ENCODE data around the gene NPDC1.
A peak's percentile ranks its signal among the peaks of the same experiment; 100 is the strongest.

Gene NPDC1, protein sequence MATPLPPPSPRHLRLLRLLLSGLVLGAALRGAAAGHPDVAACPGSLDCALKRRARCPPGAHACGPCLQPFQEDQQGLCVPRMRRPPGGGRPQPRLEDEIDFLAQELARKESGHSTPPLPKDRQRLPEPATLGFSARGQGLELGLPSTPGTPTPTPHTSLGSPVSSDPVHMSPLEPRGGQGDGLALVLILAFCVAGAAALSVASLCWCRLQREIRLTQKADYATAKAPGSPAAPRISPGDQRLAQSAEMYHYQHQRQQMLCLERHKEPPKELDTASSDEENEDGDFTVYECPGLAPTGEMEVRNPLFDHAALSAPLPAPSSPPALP

GRCh38 chr9:137046088-137046787 is at the start of gene NPDC1:
Gene NPDC1, minus strand, starts transcription at chr9:137046177. Its CDS starts 188 bp downstream, at chr9:137045989.
- peak; percentile 66 to 76 for DNase-seq (ENCODE audit: low read depth in 2 of 2)

DNA sequence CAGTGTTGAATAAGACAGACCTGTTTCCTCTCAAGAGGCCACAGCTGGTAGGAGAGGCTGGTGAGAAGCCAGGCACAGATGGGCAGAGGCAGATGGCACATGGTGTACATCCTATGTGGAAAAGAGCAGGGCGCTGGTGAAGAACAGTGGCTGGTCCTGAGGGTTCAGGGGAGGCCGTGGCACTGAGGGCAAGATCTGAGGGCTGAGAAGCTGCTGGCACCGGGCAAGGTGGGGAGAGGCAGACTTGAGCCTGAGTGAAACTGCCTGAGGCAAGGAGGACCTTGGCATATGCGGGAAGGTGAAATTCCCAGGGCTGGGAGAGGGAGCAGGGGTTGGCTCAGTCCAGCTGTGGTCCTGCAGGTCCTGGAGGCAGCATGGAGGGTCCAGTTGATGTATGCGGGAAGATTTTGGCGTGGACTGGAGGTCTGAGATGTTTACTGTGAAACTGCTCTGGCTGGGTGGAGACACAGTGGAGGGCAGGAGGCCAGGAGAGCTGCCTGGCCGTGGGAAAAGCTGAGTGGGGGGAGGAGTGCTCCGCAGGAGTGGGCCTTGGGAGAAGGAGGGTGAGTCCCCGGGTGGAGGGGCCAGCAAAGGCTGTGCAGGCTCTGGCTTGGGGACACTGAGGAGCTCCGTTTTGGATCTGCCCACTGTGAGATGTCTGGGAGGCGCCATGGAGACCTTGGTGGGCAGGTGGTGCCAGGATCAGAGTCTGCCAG is 43.4 kb upstream of the NPDC1 start:
- DNase-seq (ENCODE audit: low read depth in 2 of 2) = no peak

- no peak for DNase-seq (ENCODE audit: low read depth in 2 of 2)
Observed at GRCh38 chr9:137088121-137088520, 42.1 kb upstream of the NPDC1 start.

DNA sequence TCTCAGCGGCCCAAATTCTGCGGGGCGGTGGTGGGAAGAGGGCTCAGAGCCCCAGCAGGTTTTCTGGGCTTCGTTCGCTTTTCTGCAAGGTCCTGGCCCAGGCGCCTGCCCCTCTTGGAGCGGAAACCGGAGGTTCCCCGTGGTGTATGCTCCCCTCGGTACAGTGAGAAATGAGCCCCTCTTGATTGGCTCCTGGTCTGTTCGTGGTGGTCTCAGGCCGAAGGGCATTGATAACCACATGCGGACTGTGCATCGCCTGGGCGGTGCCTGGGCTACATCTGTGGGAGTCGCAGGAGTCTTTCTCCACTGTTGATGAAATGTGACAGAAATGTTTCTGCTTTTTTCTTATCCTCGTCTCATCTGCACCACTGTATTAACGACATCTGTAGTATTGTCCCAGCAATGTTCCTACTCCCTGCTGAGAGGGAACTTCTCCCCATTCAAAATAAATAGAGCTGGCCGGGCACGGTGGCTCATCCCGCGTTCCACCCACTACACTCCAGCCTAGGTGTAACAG is 41.5 kb upstream of the NPDC1 start:
- DNase-seq (ENCODE audit: low read depth in 2 of 2) = no peak

DNA sequence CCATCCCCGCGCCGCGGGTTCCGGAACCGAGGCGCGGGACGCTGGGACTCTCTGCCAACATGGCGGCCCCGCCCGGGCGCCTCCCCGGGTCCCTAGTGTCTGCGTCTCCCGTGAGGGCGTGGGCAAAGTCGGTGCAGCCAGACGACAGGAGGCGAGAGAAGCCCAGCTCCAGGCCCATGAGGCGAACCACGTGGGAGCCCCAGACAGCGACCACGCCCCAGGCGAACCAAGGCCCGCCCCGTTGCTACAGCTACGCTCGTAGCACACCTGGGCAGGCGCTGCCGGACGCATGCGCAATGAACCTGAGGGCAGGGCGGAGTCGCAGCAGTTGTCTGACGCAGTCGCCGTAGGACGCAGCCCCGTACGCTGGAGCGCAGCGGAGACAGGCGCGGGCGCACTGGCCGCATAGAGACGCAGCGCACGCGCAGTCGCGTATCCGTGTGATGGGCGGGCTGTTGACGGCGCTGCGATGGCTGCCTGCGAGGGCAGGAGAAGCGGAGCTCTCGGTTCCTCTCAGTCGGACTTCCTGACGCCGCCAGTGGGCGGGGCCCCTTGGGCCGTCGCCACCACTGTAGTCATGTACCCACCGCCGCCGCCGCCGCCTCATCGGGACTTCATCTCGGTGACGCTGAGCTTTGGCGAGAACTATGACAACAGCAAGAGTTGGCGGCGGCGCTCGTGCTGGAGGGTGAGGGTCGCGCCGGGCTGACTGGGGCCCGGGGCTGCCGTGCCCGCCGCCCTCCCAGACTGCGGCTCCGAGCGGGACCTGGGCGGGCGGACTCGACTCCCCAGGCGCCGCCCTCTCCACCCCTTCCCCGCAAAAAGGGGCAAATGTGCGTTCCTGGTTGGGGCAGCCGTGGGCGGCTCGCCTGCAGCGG is 40.8 kb upstream of the NPDC1 start, which contains the start of gene MAN1B1:
MAN1B1 (plus strand) TSS at position 455 of the 878 bp plus-strand sequence; CDS start at position 470, 15 bp downstream.
- peak; percentile 99 to 100 for DNase-seq (ENCODE audit: low read depth in 2 of 2)

- peak in 1 of 2 donors; percentile 9 for DNase-seq (ENCODE audit: low read depth in 2 of 2)
Observed at GRCh38 chr9:137085920-137086530, 40.0 kb upstream of the NPDC1 start.

GRCh38 chr9:137084526-137084925 is 38.5 kb upstream of the NPDC1 start:
- DNase-seq (ENCODE audit: low read depth in 2 of 2) = no peak

DNA sequence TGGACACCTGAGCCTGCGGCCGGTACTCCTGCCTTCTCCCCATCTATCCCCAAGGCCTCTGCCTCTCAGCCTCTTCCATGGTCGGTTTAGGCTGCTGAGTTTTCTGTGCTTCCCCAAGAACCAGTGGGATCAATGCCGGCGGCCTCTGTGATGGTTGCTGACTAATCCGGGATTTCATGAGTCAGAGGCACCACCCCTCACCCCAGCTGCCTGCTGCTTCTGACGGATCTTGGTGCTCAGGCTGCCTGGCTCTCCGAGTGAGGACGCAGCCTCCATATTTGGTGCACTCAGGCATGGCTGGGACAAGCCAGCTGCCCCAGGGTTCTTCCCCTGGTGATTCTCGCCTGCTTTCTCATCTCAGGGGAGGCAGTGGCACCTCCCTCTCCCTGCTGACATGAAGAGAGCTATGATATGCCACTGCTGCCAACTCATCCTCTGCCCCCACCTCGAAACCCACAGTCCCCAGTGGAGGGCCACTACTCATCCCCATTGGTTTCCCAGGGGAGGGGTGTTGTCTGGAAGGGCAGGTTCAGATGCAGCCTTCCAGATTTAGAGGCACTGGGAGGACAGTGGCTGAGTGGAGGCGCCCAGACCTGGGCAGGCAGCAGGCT is 37.5 kb upstream of the NPDC1 start:
- no peak for DNase-seq (ENCODE audit: low read depth in 2 of 2)

DNA sequence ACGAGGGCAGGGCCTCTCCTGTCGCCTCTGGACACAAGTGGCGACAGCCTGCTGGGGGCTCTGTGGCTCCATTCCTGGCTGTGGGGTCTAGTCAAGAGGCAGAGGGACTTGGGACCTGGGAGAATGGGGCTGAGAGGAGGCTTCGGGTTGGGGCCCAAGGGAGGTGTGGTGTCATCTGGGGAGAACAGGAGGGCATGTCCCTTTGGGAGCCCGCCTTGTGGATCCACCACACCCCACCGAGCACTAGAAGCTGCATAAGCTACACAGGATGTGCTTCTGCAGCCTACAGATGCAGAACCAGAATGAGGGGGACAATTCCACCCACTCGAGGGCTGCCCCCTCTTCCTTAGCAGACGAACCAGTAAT is 36.9 kb upstream of the NPDC1 start:
- no peak for DNase-seq (ENCODE audit: low read depth in 2 of 2)

GRCh38 chr9:137082222-137082924 is 36.4 kb upstream of the NPDC1 start:
- no peak for DNase-seq (ENCODE audit: low read depth in 2 of 2)

GRCh38 chr9:137080260-137081122 is 34.5 kb upstream of the NPDC1 start:
- DNase-seq (ENCODE audit: low read depth in 2 of 2) = no peak

- no peak for DNase-seq (ENCODE audit: low read depth in 2 of 2)
Observed at GRCh38 chr9:137079401-137079787, 33.4 kb upstream of the NPDC1 start.

- no peak for DNase-seq (ENCODE audit: low read depth in 2 of 2)
Observed at GRCh38 chr9:137078701-137079400, 32.9 kb upstream of the NPDC1 start.

DNA sequence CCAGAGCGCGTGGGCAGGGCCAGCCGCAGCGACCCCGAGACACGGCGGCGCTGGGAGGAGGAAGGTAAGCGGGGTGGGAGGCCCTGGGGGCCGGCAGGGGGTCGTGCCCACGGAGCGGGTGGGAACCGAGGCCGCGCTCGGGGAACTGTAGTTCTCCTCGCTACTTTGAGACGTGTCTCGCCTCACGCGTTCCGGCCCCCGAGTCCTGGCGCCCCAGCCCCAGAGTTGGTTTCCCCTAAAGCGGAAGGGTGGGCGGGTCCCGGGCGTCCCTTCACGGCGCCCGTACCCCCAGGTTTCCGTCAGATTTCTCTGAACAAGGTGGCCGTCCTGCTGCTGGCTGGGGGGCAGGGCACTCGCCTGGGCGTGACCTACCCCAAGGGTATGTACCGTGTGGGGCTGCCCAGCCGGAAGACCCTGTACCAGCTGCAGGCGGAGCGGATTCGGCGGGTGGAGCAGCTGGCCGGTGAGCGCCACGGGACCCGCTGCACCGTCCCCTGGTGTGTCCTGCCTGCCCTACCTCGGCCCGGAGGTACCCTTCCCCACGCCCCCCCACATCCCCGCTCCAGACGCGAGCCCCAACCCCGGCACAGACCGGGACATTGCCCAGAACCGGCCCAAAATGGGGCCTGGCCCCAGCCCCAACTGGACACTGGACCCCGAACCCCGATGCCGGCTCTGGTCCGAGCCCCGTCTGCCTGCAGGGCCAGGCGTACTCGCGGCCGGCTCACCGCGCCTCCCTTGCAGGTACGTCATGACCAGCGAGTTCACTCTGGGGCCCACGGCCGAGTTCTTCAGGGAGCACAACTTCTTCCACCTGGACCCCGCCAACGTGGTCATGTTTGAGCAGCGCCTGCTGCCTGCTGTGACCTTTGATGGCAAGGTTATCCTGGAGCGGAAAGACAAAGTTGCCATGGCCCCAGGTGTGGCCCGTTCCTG is 32.0 kb upstream of the NPDC1 start:
- no peak for DNase-seq (ENCODE audit: low read depth in 2 of 2)

GRCh38 chr9:137077010-137077747 is 31.2 kb upstream of the NPDC1 start, which contains the start of gene UAP1L1:
Gene UAP1L1, plus strand, starts transcription at chr9:137077517. Its CDS starts 16 bp downstream, at chr9:137077533.
- peak in 1 of 2 donors; percentile 40 for DNase-seq (ENCODE audit: low read depth in 2 of 2)

GRCh38 chr9:137076636-137077009 is 30.6 kb upstream of the NPDC1 start:
- DNase-seq (ENCODE audit: low read depth in 2 of 2) = no peak
